ENCODE results near the gene GRM7. TPM values are rescaled to one million over a fixed set of nuclear protein-coding genes. Genes with fewer than 3 reads are reported as not detected.

GRM7 gene
- total and polyA plus RNA-seq, 4 donors: 0.08 to 0.33 TPM; not detected in 2

GRCh38 chr3:7371693-7372572 lies 511.0 kb downstream of the GRM7 start:
- WGBS: 68% methylated on average over 7 of the region's 7 CpGs
- no peak overlapping the region for H3K4me3 ChIP-seq (ENCODE audit: low read depth in 1 of 3, low read length in 3 of 3)
- no peak for TF ChIP-seq CTCF (IDR thresholded peaks at IDR 0.05; ENCODE audit: low read depth, low read length, missing input control)
- H3K9ac ChIP-seq (ENCODE audit: low read depth in 1 of 2, low read length in 2 of 2): no peak overlapping the region
- H3K9me3 ChIP-seq (ENCODE audit: control insufficient read depth in 4 of 4, low read length in 3 of 4): no peaks in the 10 kb centered on the region
- H3K36me3 ChIP-seq (ENCODE audit: control insufficient read depth in 4 of 4, insufficient read depth in 3 of 4, low read depth in 1 of 4, low read length in 3 of 4): no peaks in the 10 kb centered on the region
- no peak overlapping the region for H3K27ac ChIP-seq (ENCODE audit: low read depth in 1 of 2, low read length in 2 of 2)
- no peaks in the 10 kb centered on the region for H3K4me1 ChIP-seq (ENCODE audit: control insufficient read depth in 4 of 4, insufficient read depth in 4 of 4, low read length in 3 of 4)
- DNase-seq (ENCODE audit: low spot score): no peak
- no peaks in the 10 kb centered on the region for H3K27me3 ChIP-seq (ENCODE audit: control insufficient read depth in 4 of 4, insufficient read depth in 4 of 4, low read length in 3 of 4)

- Histone ChIP-seq H3K36me3 (ENCODE audit: control insufficient read depth in 4 of 4, insufficient read depth in 3 of 4, low read depth in 1 of 4, low read length in 3 of 4) (no peaks in the 10 kb centered on the region), H3K9ac (ENCODE audit: low read depth in 1 of 2, low read length in 2 of 2) (no peak overlapping the region), H3K4me1 (ENCODE audit: control insufficient read depth in 4 of 4, insufficient read depth in 4 of 4, low read length in 3 of 4) (peaks cover 0 to 4% (median 3%) of the 10 kb centered on the region in 4 donors), H3K4me3 (ENCODE audit: low read depth in 1 of 3, low read length in 3 of 3) (no peak overlapping the region), H3K27me3 (ENCODE audit: control insufficient read depth in 4 of 4, insufficient read depth in 4 of 4, low read length in 3 of 4) (no peaks in the 10 kb centered on the region), H3K27ac (ENCODE audit: low read depth in 1 of 2, low read length in 2 of 2) (no peak overlapping the region), H3K9me3 (ENCODE audit: control insufficient read depth in 4 of 4, low read length in 3 of 4) (no peaks in the 10 kb centered on the region)
- TF ChIP-seq RAD21 (IDR thresholded peaks at IDR 0.05) (no peak), HNF4G (IDR thresholded peaks at IDR 0.05) (no peak)
- DNase-seq (ENCODE audit: low spot score): no peak
- 77% methylated on average over 2 of the region's 2 CpGs for WGBS
Measured at GRCh38 chr3:7377103-7377502, 516.2 kb downstream of the GRM7 start.

GRCh38 chr3:7381741-7382140 lies 520.8 kb downstream of the GRM7 start:
- peaks cover 0 to 14% (median 12%) of the 10 kb centered on the region in 4 donors for H3K4me1 ChIP-seq (ENCODE audit: control insufficient read depth in 4 of 4, insufficient read depth in 4 of 4, low read length in 3 of 4)
- H3K9ac ChIP-seq (ENCODE audit: low read depth in 1 of 2, low read length in 2 of 2): no peak overlapping the region
- TF ChIP-seq YY1 (IDR thresholded peaks at IDR 0.05) (no peak), TAF1 (conservative IDR thresholded peaks at IDR 0.05) (no peak), RXRA (IDR thresholded peaks at IDR 0.05) (no peak), GABPA (IDR thresholded peaks at IDR 0.05 in 1 of 2, conservative IDR thresholded peaks at IDR 0.05 in 1 of 2) (no peak), FOXA2 (IDR thresholded peaks at IDR 0.05) (no peak), NR2F2 (IDR thresholded peaks at IDR 0.05) (no peak), JUND (IDR thresholded peaks at IDR 0.05) (no peak), ATF3 (IDR thresholded peaks at IDR 0.05) (no peak), CTCF (IDR thresholded peaks at IDR 0.05; ENCODE audit: low read depth, low read length, missing input control) (no peak), HNF4G (IDR thresholded peaks at IDR 0.05) (no peak), HNF4A (conservative IDR thresholded peaks at IDR 0.05) (no peak), REST (IDR thresholded peaks at IDR 0.05) (no peak), FOXA1 (IDR thresholded peaks at IDR 0.05) (no peak), EGR1 (IDR thresholded peaks at IDR 0.05; ENCODE audit: low read depth in 2 of 2) (no peak), RAD21 (IDR thresholded peaks at IDR 0.05) (no peak), SP1 (IDR thresholded peaks at IDR 0.05) (no peak)
- TF ChIP-seq, protein P1, sequence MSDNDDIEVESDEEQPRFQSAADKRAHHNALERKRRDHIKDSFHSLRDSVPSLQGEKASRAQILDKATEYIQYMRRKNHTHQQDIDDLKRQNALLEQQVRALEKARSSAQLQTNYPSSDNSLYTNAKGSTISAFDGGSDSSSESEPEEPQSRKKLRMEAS (IDR thresholded peaks at IDR 0.05): no peak

More at GRCh38 chr3:7381741-7382140, 520.8 kb downstream of the GRM7 start:
- no peak overlapping the region for H3K27ac ChIP-seq (ENCODE audit: low read depth in 1 of 2, low read length in 2 of 2)
- no peak for DNase-seq (ENCODE audit: low spot score)
- no peaks in the 10 kb centered on the region for H3K36me3 ChIP-seq (ENCODE audit: control insufficient read depth in 4 of 4, insufficient read depth in 3 of 4, low read depth in 1 of 4, low read length in 3 of 4)
- no peaks in the 10 kb centered on the region for H3K27me3 ChIP-seq (ENCODE audit: control insufficient read depth in 4 of 4, insufficient read depth in 4 of 4, low read length in 3 of 4)
- no peak overlapping the region for H3K4me3 ChIP-seq (ENCODE audit: low read depth in 1 of 3, low read length in 3 of 3)
- H3K9me3 ChIP-seq (ENCODE audit: control insufficient read depth in 4 of 4, low read length in 3 of 4): no peaks in the 10 kb centered on the region

Measured in liver (tissue), 9 donors.